DND-41 (cell line): ENCODE data around the gene RGS9.

ENCODE experiments used
- ATAC-seq: fragments of 200-7000 bp; cut with Tn5 transposase; 3 replicates; pipeline ENCODE4 v1.9.1; 2021; ENCODE audit warnings: low read depth; ENCODE audit not compliant: insufficient read depth
- DNase-seq: peaks from one replicate; pipeline ENCODE4 v3.0.0-alpha.2; 2020
- H2AFZ ChIP-seq: 2 replicates; pipeline ENCODE4 v1.6.0; 2012; ENCODE audit warnings: low read depth, low read length
- H3K27ac ChIP-seq: 2 replicates; pipeline ENCODE4 v1.5.1; 2012; ENCODE audit warnings: low read length, inconsistent platforms
- H3K27me3 ChIP-seq: fragments of 200-600 bp; sonication (generic); 2 replicates; pipeline ENCODE4 v1.6.0; 2012; ENCODE audit warnings: low read length, mild to moderate bottlenecking, inconsistent platforms; ENCODE audit not compliant: insufficient read depth, poor library complexity
- H3K36me3 ChIP-seq: 2 replicates; pipeline ENCODE4 v1.5.1; 2012; ENCODE audit warnings: low read length, inconsistent platforms; ENCODE audit not compliant: insufficient read depth
- H3K4me1 ChIP-seq: 2 replicates; pipeline ENCODE4 v1.5.1; 2012; ENCODE audit warnings: mild to moderate bottlenecking, low read length; ENCODE audit not compliant: insufficient read depth
- H3K4me2 ChIP-seq: 2 replicates; pipeline ENCODE4 v1.6.0; 2012; ENCODE audit warnings: mild to moderate bottlenecking, moderate library complexity, low read length, inconsistent platforms; ENCODE audit not compliant: insufficient read depth
- H3K4me3 ChIP-seq, 2 experiments: fragments of 200-600 bp in 1 of 2; shearing (Covaris generic) in 1 of 2; 2 replicates each; pipeline ENCODE4 v1.5.1; 2012 to 2016; ENCODE audit warnings: inconsistent platforms in 2 of 2, low read length in 2 of 2, mild to moderate bottlenecking in 2 of 2, low read depth in 1 of 2, moderate library complexity in 1 of 2
- H3K79me2 ChIP-seq: 2 replicates; pipeline ENCODE4 v1.6.0; 2012; ENCODE audit warnings: low read length, inconsistent platforms; ENCODE audit not compliant: insufficient read depth
- H3K9ac ChIP-seq: 2 replicates; pipeline ENCODE4 v1.6.0; 2012; ENCODE audit warnings: low read depth, mild to moderate bottlenecking, inconsistent platforms, low read length, moderate library complexity
- H3K9me3 ChIP-seq: 2 replicates; pipeline ENCODE4 v1.5.1; 2012; ENCODE audit warnings: low read length, moderate library complexity, mild to moderate bottlenecking, inconsistent platforms; ENCODE audit not compliant: insufficient read depth, severe bottlenecking
- H4K20me1 ChIP-seq: 2 replicates; pipeline ENCODE4 v1.6.0; 2012; ENCODE audit warnings: low read length; ENCODE audit not compliant: insufficient read depth
- CTCF ChIP-seq: IDR thresholded peaks from 2 replicates; pipeline ENCODE4 v1.5.1; 2012; ENCODE audit warnings: borderline replicate concordance, low read length, moderate library complexity, mild to moderate bottlenecking; ENCODE audit not compliant: poor library complexity, severe bottlenecking; ENCODE audit errors: extremely low read depth
- EZH2 ChIP-seq: IDR thresholded peaks from 3 replicates; pipeline ENCODE4 v1.6.1; 2012; ENCODE audit warnings: borderline replicate concordance, low read depth, mild to moderate bottlenecking, moderate library complexity, low read length, inconsistent platforms; ENCODE audit not compliant: severe bottlenecking

RGS9 gene

GRCh38 chr17:65117384-65118035 is 19.7 kb upstream of the RGS9 start:
- Histone ChIP-seq H3K4me1 (peaks cover 21% of the 10 kb centered on the region), H3K9me3 (no peaks in the 10 kb centered on the region), H3K9ac (no peak overlapping the region), H3K27me3 (no peaks in the 10 kb centered on the region), H2AFZ (no peak overlapping the region), H4K20me1 (no peaks in the 10 kb centered on the region), H3K27ac (no peak overlapping the region), H3K4me2 (no peak overlapping the region), H3K4me3 (no peak overlapping the region), H3K79me2 (no peaks in the 10 kb centered on the region), H3K36me3 (no peaks in the 10 kb centered on the region)
- DNase-seq (no peak), ATAC-seq (no peak)
- TF ChIP-seq EZH2 (no peak), CTCF (no peak)

GRCh38 chr17:65121368-65121767 is 15.8 kb upstream of the RGS9 start:
- ATAC-seq: peak; percentile 66
- H3K4me1 ChIP-seq: peaks cover 37% of the 10 kb centered on the region

GRCh38 chr17:65121916-65122806 is 15.0 kb upstream of the RGS9 start:
- no peak for TF ChIP-seq EZH2
- no peaks in the 10 kb centered on the region for H3K36me3 ChIP-seq
- no peaks in the 10 kb centered on the region for H3K79me2 ChIP-seq
- ATAC-seq (peak; percentile 22; the same call in 2 of the 3 replicates), DNase-seq (peak; percentile 53)
- peak overlapping the region; percentile 69 for H3K9ac ChIP-seq
- no peaks in the 10 kb centered on the region for H3K27me3 ChIP-seq
- H3K27ac ChIP-seq: peak overlapping the region; percentile 87
- H3K4me3 ChIP-seq: peak overlapping the region in 1 of 2 experiments; percentile 59; a peak in 2 of 4 replicates
- peak overlapping the region; percentile 5; the same call in 1 of the 2 replicates for H2AFZ ChIP-seq
- peak overlapping the region; percentile 66 for H3K4me2 ChIP-seq
- H3K9me3 ChIP-seq: no peaks in the 10 kb centered on the region
- H3K4me1 ChIP-seq: peaks cover 37% of the 10 kb centered on the region
- no peaks in the 10 kb centered on the region for H4K20me1 ChIP-seq

More at GRCh38 chr17:65121368-65121767, 15.8 kb upstream of the RGS9 start:
- Histone ChIP-seq H3K79me2 (no peaks in the 10 kb centered on the region), H4K20me1 (no peaks in the 10 kb centered on the region), H3K9me3 (no peaks in the 10 kb centered on the region), H2AFZ (no peak overlapping the region), H3K4me3 (no peak overlapping the region), H3K27me3 (no peaks in the 10 kb centered on the region), H3K36me3 (no peaks in the 10 kb centered on the region), H3K9ac (no peak overlapping the region; the same call in 1 of the 2 replicates), H3K4me2 (peak overlapping the region; percentile 66), H3K27ac (peak overlapping the region; percentile 87)
- TF ChIP-seq CTCF: no peak
- TF ChIP-seq EZH2: no peak
- DNase-seq: peak; percentile 60
